ENCODE results near the gene OR10W1. TPM values are rescaled to one million over a fixed set of nuclear protein-coding genes. Genes with fewer than 3 reads are reported as not detected.

The OR10W1 gene
- total and polyA plus RNA-seq, 2 of the 8 experiments (the other 6 are each of a cell fraction or from before 2014, with no cell fraction given), result not detected

DNA sequence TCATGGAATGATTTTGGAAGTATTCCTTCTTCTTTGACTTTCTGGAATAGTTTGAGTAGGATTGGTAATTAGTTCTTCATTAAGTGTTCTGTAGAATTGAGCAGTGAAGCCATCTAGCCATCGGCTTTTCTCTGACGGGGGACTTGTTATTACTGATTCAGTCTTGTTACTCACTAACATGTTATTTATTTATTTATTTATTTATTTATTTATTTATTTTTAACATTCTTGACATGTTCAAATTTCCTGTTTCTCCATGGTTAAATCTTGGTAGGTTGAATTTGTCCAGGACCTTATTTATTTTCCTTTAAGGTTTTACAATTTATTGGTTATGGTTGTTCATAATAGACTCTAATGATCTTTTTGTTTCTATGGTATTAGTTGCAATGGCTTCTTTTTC, 24.1 kb downstream of the OR10W1 start (continued):
- TF ChIP-seq ZNF274 (IDR thresholded peaks at IDR 0.05; ENCODE audit: borderline replicate concordance, extremely low read depth, low read length) (no peak), BRCA1 (IDR thresholded peaks at IDR 0.05; ENCODE audit: low read depth, low read length) (no peak), RAD21 (IDR thresholded peaks at IDR 0.05 in 1 of 2, conservative IDR thresholded peaks at IDR 0.05 in 1 of 2; ENCODE audit: low read depth in 2 of 2, low read length in 2 of 2) (no peak), SIN3A (conservative IDR thresholded peaks at IDR 0.05 in 1 of 2, IDR thresholded peaks at IDR 0.05 in 1 of 2; ENCODE audit: low read depth in 1 of 2, low read length in 2 of 2) (no peak), SP4 (IDR thresholded peaks at IDR 0.05; ENCODE audit: low read length) (no peak), CTBP2 (IDR thresholded peaks at IDR 0.05; ENCODE audit: borderline replicate concordance, insufficient read depth, insufficient read length, low read length) (no peak), TEAD4 (IDR thresholded peaks at IDR 0.05; ENCODE audit: low read depth, low read length) (no peak), TCF12 (IDR thresholded peaks at IDR 0.05; ENCODE audit: low read depth, low read length) (no peak), PHF8 (conservative IDR thresholded peaks at IDR 0.05; ENCODE audit: low read depth, low read length) (no peak)
- TF ChIP-seq, protein P1, sequence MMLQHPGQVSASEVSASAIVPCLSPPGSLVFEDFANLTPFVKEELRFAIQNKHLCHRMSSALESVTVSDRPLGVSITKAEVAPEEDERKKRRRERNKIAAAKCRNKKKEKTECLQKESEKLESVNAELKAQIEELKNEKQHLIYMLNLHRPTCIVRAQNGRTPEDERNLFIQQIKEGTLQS (IDR thresholded peaks at IDR 0.05; ENCODE audit: insufficient read depth, low read depth, low read length), result no peak
